Panc1 (cell line): ENCODE data around the gene PPM1M. TPM values are rescaled to one million over a fixed set of nuclear protein-coding genes. Genes with fewer than 3 reads are reported as not detected.

Source experiments
- ATAC-seq: fragments of 200-7000 bp; cut with Tn5 transposase; 2 replicates; pipeline ENCODE4 v1.9.1; 2020; ENCODE audit warnings: mild to moderate bottlenecking, moderate library complexity
- BruUV-seq: library from RNA; stranded (reverse); fragments of 400-500 nt; replicated peaks from 2 replicates; lab custom pipeline; 2021; lab: Mats Ljungman, UMichigan
- CTCF ChIA-PET: fragments of 300-600 bp; sonication (Branson Sonifier 250); formaldehyde crosslinking; loops from one replicate; lab custom pipeline; 2022; ENCODE audit warnings: antibody characterized with exemption; lab: Charles Lee
- POLR2A ChIA-PET: fragments of 300-600 bp; sonication (Branson Sonifier 250); formaldehyde crosslinking; loops from one replicate; lab custom pipeline; 2022; ENCODE audit warnings: antibody characterized with exemption; lab: Charles Lee
- DNase-seq: peaks from one replicate; pipeline ENCODE4 v3.0.0-alpha.2; 2010; ENCODE audit warnings: low read depth, low spot score
- H3K27ac ChIP-seq: 2 replicates; pipeline ENCODE4 v1.5.1; 2011; ENCODE audit warnings: mild to moderate bottlenecking, low read length, inconsistent platforms
- H3K27me3 ChIP-seq: fragments of 200-500 bp; sonication (Bioruptor generic); 2 replicates; pipeline ENCODE4 v1.6.0; 2014; ENCODE audit warnings: low read length, inconsistent platforms; ENCODE audit not compliant: control insufficient read depth, insufficient read depth
- H3K36me3 ChIP-seq: fragments of 200-500 bp; sonication (Bioruptor generic); 2 replicates; pipeline ENCODE4 v1.5.1; 2014; ENCODE audit warnings: inconsistent platforms, mild to moderate bottlenecking, low read length, moderate library complexity; ENCODE audit not compliant: control insufficient read depth, insufficient read depth
- H3K4me1 ChIP-seq: 2 replicates; pipeline ENCODE4 v1.5.1; 2011; ENCODE audit warnings: inconsistent platforms, mild to moderate bottlenecking, low read length, moderate library complexity; ENCODE audit not compliant: control insufficient read depth, insufficient read depth
- H3K4me3 ChIP-seq, 2 experiments: 2 replicates each; pipeline ENCODE4 v1.5.1; 2011 to 2012; ENCODE audit warnings: low read depth in 2 of 2, low read length in 2 of 2, mild to moderate bottlenecking in 2 of 2, inconsistent platforms in 1 of 2, moderate library complexity in 1 of 2
- H3K9me3 ChIP-seq: fragments of 200-500 bp; sonication (Bioruptor generic); 2 replicates; pipeline ENCODE4 v1.5.1; 2014; ENCODE audit warnings: low read depth, mild to moderate bottlenecking, inconsistent platforms, low read length, moderate library complexity; ENCODE audit not compliant: control insufficient read depth, insufficient read depth
- CTCF ChIP-seq: fragments of 450-650 bp; IDR thresholded peaks from 2 replicates; pipeline ENCODE4 v1.5.1; 2017; ENCODE audit warnings: mild to moderate bottlenecking
- POLR2AphosphoS5 ChIP-seq: IDR thresholded peaks from 2 replicates; pipeline ENCODE4 v1.6.1; 2012; ENCODE audit warnings: mild to moderate bottlenecking, low read depth, low read length, moderate library complexity
- SIN3A ChIP-seq: IDR thresholded peaks from 2 replicates; pipeline ENCODE4 v1.6.1; 2012; ENCODE audit warnings: low read depth, mild to moderate bottlenecking, low read length, moderate library complexity, borderline replicate concordance; ENCODE audit not compliant: insufficient read depth
- TCF7L2 ChIP-seq: IDR thresholded peaks from 2 replicates; pipeline ENCODE4 v1.6.1; 2011; ENCODE audit warnings: mild to moderate bottlenecking, low read depth, low read length, inconsistent platforms
- in situ Hi-C: cut with HindIII; loops from 2 replicates; pipeline ENCODE4 v1.10.0; 2016; ENCODE audit warnings: low sequenced_read_pairs, low pct_unique_long_range_greater_than_20kb
- intact Hi-C: fragments of 100-400 bp; cut with micrococcal nuclease; formaldehyde crosslinking; loops from one replicate; pipeline ENCODE4 v1.10.0; 2022; ENCODE audit not compliant: unreplicated experiment
- total RNA-seq: library from RNA; stranded (reverse); gene quantifications from one replicate; pipeline ENCODE4 v1.2.1, GENCODE V29; 2021; ENCODE audit not compliant: unreplicated experiment
- TF ChIP-seq, protein P1 (sequence below), 2 experiments: IDR thresholded peaks; 2 replicates each; pipeline ENCODE4 v1.6.1; 2011 to 2012; ENCODE audit warnings: low read depth in 2 of 2, control low read depth in 1 of 2, low read length in 1 of 2, mild to moderate bottlenecking in 1 of 2, moderate library complexity in 1 of 2; ENCODE audit not compliant: insufficient read depth in 1 of 2

PPM1M gene
- total RNA-seq, 1 experiment from 2014 or later: 9.7 TPM

DNA sequence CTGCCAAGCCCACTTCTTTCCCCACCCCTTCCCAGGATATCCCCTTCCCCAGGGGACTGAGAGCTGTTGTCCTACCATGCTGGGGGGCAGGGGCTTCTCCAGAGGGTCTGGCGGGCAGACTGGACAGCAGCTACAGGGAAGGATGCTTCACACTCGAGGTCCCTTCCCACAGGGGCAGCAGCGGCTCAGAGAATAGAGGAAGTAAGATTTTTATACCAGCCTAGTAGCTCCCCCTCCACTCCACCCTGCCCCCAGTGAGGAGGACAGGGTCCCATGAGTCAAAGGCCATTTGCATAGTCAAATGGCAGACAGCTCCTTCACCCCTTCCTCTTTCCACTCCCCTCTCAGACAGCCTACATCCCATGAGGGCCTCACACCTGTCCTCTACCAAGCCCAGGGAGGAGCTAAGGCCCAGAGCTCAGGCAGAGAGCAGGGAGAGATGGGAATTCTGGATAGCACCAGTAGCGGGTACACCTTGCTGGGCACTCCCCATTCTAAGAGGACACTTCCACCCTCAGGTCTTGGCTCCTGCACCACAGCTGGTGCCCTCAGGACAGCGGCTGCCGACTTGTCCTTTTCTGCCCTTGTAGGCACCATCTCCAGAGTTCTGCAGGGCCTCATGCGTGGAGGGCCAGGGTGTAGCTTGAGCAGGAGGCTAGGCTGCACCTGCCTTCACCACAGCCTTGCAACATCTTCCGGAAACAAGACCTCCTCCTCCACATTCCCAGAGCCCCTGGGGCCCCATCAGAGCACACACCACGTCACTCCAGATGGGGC lies 19.9 kb upstream of the PPM1M start, which contains the start of gene TLR9:
Gene TLR9, minus strand, starts transcription at position 194 of the 777 bp plus-strand sequence. Its CDS starts 116 bp downstream, at position 78.
- no peaks in the 10 kb centered on the region for H3K36me3 ChIP-seq
- no peak for ATAC-seq
- H3K27me3 ChIP-seq: no peaks in the 10 kb centered on the region
- BruUV-seq: no TSS peak
- in situ Hi-C loops (no loop called here), intact Hi-C loops (no loop called here)
- DNase-seq: no peak
- H3K4me1 ChIP-seq: no peaks in the 10 kb centered on the region
- H3K27ac ChIP-seq: no peak within 1 kb of the TSS
- H3K9me3 ChIP-seq: no peaks in the 10 kb centered on the region
- CTCF ChIA-PET: no interaction called here
- TF ChIP-seq TCF7L2 (no peak), SIN3A (no peak), CTCF (no peak), POLR2AphosphoS5 (no peak)
- TF ChIP-seq, protein P1, sequence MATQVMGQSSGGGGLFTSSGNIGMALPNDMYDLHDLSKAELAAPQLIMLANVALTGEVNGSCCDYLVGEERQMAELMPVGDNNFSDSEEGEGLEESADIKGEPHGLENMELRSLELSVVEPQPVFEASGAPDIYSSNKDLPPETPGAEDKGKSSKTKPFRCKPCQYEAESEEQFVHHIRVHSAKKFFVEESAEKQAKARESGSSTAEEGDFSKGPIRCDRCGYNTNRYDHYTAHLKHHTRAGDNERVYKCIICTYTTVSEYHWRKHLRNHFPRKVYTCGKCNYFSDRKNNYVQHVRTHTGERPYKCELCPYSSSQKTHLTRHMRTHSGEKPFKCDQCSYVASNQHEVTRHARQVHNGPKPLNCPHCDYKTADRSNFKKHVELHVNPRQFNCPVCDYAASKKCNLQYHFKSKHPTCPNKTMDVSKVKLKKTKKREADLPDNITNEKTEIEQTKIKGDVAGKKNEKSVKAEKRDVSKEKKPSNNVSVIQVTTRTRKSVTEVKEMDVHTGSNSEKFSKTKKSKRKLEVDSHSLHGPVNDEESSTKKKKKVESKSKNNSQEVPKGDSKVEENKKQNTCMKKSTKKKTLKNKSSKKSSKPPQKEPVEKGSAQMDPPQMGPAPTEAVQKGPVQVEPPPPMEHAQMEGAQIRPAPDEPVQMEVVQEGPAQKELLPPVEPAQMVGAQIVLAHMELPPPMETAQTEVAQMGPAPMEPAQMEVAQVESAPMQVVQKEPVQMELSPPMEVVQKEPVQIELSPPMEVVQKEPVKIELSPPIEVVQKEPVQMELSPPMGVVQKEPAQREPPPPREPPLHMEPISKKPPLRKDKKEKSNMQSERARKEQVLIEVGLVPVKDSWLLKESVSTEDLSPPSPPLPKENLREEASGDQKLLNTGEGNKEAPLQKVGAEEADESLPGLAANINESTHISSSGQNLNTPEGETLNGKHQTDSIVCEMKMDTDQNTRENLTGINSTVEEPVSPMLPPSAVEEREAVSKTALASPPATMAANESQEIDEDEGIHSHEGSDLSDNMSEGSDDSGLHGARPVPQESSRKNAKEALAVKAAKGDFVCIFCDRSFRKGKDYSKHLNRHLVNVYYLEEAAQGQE (IDR thresholded peaks at IDR 0.05; ENCODE audit: insufficient read depth in 1 of 2, low read depth in 2 of 2, low read length in 1 of 2): no peak
- POLR2A ChIA-PET: interaction anchor here (0.6 kb wide), 1 partner anchor 34 kb away, joined by 7 read pairs; no protein-coding TSS in a partner anchor
- H3K4me3 ChIP-seq: no peak within 1 kb of the TSS

GRCh38 chr3:52226229-52226817 lies 19.2 kb upstream of the PPM1M start:
- DNase-seq: no peak
- Histone ChIP-seq H3K4me3 (no peak overlapping the region), H3K36me3 (no peaks in the 10 kb centered on the region), H3K27me3 (no peaks in the 10 kb centered on the region), H3K27ac (no peak overlapping the region), H3K9me3 (no peaks in the 10 kb centered on the region), H3K4me1 (no peaks in the 10 kb centered on the region)
- intact Hi-C loops: no loop called here
- ChIA-PET POLR2A (no interaction called here), CTCF (no interaction called here)
- no peak for ATAC-seq
- in situ Hi-C loops: no loop called here
- no peak for TF ChIP-seq TCF7L2
- no peak for TF ChIP-seq SIN3A
- TF ChIP-seq, protein P1 (IDR thresholded peaks at IDR 0.05; ENCODE audit: insufficient read depth in 1 of 2, low read depth in 2 of 2, low read length in 1 of 2): no peak
- no peak for TF ChIP-seq CTCF
- TF ChIP-seq POLR2AphosphoS5: no peak
- BruUV-seq: no TSS peak
